ENCODE data around the gene KLHDC9.

DNA sequence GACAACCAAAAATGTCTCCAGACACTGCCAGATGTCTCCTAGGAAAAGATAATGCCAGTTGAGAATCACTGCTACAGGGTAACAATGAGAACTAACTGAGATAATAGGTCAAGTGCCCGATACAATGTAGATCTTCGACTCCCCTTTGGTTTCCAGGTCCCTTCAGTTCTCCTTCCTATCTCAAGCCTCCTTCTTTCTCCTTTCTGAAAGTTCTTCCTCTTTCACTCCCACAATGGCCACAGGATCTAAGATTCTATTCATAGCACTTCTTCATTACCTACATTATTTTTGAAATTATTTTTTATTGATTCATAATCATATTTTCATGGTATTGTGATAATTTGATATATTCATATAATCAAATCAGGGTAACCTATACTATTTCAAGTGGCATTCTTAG is 13.4 kb downstream of the KLHDC9 start:
- TF ChIP-seq, protein P1, sequence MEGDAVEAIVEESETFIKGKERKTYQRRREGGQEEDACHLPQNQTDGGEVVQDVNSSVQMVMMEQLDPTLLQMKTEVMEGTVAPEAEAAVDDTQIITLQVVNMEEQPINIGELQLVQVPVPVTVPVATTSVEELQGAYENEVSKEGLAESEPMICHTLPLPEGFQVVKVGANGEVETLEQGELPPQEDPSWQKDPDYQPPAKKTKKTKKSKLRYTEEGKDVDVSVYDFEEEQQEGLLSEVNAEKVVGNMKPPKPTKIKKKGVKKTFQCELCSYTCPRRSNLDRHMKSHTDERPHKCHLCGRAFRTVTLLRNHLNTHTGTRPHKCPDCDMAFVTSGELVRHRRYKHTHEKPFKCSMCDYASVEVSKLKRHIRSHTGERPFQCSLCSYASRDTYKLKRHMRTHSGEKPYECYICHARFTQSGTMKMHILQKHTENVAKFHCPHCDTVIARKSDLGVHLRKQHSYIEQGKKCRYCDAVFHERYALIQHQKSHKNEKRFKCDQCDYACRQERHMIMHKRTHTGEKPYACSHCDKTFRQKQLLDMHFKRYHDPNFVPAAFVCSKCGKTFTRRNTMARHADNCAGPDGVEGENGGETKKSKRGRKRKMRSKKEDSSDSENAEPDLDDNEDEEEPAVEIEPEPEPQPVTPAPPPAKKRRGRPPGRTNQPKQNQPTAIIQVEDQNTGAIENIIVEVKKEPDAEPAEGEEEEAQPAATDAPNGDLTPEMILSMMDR (IDR thresholded peaks at IDR 0.05 in 2 of 3, conservative IDR thresholded peaks at IDR 0.05 in 1 of 3; ENCODE audit: insufficient read depth in 2 of 3, low read depth in 1 of 3, low read length in 3 of 3), result no peak
- no peak for TF ChIP-seq KLF10 (CRISPR knock-in tag; IDR thresholded peaks at IDR 0.05)
- no peak for TF ChIP-seq CBX3 (IDR thresholded peaks at IDR 0.05; ENCODE audit: borderline replicate concordance in 1 of 2, low read length in 2 of 2)
- TF ChIP-seq THRAP3 (IDR thresholded peaks at IDR 0.05; ENCODE audit: borderline replicate concordance), result no peak
- TF ChIP-seq, protein P2, sequence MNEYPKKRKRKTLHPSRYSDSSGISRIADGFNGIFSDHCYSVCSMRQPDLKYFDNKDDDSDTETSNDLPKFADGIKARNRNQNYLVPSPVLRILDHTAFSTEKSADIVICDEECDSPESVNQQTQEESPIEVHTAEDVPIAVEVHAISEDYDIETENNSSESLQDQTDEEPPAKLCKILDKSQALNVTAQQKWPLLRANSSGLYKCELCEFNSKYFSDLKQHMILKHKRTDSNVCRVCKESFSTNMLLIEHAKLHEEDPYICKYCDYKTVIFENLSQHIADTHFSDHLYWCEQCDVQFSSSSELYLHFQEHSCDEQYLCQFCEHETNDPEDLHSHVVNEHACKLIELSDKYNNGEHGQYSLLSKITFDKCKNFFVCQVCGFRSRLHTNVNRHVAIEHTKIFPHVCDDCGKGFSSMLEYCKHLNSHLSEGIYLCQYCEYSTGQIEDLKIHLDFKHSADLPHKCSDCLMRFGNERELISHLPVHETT (CRISPR knock-in tag; conservative IDR thresholded peaks at IDR 0.05 in 1 of 2, IDR thresholded peaks at IDR 0.05 in 1 of 2), result no peak
- TF ChIP-seq EZH2 (IDR thresholded peaks at IDR 0.05; ENCODE audit: borderline replicate concordance, low read depth, low read length), result no peak
- TF ChIP-seq ZKSCAN1 (IDR thresholded peaks at IDR 0.05; ENCODE audit: low read depth, low read length), result no peak
- TF ChIP-seq, protein P3, sequence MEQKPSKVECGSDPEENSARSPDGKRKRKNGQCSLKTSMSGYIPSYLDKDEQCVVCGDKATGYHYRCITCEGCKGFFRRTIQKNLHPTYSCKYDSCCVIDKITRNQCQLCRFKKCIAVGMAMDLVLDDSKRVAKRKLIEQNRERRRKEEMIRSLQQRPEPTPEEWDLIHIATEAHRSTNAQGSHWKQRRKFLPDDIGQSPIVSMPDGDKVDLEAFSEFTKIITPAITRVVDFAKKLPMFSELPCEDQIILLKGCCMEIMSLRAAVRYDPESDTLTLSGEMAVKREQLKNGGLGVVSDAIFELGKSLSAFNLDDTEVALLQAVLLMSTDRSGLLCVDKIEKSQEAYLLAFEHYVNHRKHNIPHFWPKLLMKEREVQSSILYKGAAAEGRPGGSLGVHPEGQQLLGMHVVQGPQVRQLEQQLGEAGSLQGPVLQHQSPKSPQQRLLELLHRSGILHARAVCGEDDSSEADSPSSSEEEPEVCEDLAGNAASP (IDR thresholded peaks at IDR 0.05), result no peak

Data from K562 (cell line).